Osteoblast (primary cell): ENCODE results near the gene BEGAIN. TPM values are rescaled to one million over a fixed set of nuclear protein-coding genes. Genes with fewer than 3 reads are reported as not detected.

Experiments used
- DNase-seq: peaks from one replicate; pipeline ENCODE4 v3.0.0; 2011; ENCODE audit warnings: low spot score, mixed read lengths; ENCODE audit not compliant: insufficient read length; ENCODE audit errors: missing footprints
- H2AFZ ChIP-seq: 2 replicates; pipeline ENCODE4 v1.6.0; 2011; ENCODE audit warnings: mild to moderate bottlenecking, low read length
- H3K27ac ChIP-seq: 2 replicates; pipeline ENCODE4 v1.5.1; 2011; ENCODE audit warnings: mild to moderate bottlenecking, low read depth, low read length, moderate library complexity
- H3K27me3 ChIP-seq: 2 replicates; pipeline ENCODE4 v1.6.0; 2012; ENCODE audit warnings: mild to moderate bottlenecking, control low read depth, inconsistent platforms, low read length, moderate library complexity; ENCODE audit not compliant: insufficient read depth
- H3K36me3 ChIP-seq: 2 replicates; pipeline ENCODE4 v1.5.1; 2011; ENCODE audit warnings: mild to moderate bottlenecking, low read length, control low read depth, moderate library complexity; ENCODE audit not compliant: insufficient read depth
- H3K4me1 ChIP-seq: 2 replicates; pipeline ENCODE4 v1.5.1; 2011; ENCODE audit warnings: mild to moderate bottlenecking, low read length, control low read depth, moderate library complexity; ENCODE audit not compliant: insufficient read depth
- H3K4me2 ChIP-seq: 2 replicates; pipeline ENCODE4 v1.6.0; 2011; ENCODE audit warnings: mild to moderate bottlenecking, low read length; ENCODE audit not compliant: insufficient read depth
- H3K4me3 ChIP-seq: fragments of 200-600 bp; sonication (generic); 3 replicates; pipeline ENCODE4 v1.5.1; 2012; ENCODE audit warnings: mild to moderate bottlenecking, low read length, inconsistent platforms; ENCODE audit not compliant: insufficient read depth
- H3K79me2 ChIP-seq: 2 replicates; pipeline ENCODE4 v1.6.0; 2012; ENCODE audit warnings: mild to moderate bottlenecking, low read length, control low read depth, inconsistent platforms; ENCODE audit not compliant: insufficient read depth
- H3K9me3 ChIP-seq: 2 replicates; pipeline ENCODE4 v1.5.1; 2011; ENCODE audit warnings: low read depth, low read length, control low read depth
- H4K20me1 ChIP-seq: 2 replicates; pipeline ENCODE4 v1.6.0; 2012; ENCODE audit warnings: mild to moderate bottlenecking, low read length, control low read depth; ENCODE audit not compliant: insufficient read depth
- CTCF ChIP-seq: IDR thresholded peaks from 2 replicates; pipeline ENCODE4 v1.5.1; 2011; ENCODE audit warnings: mild to moderate bottlenecking, low read depth, low read length, moderate library complexity; ENCODE audit errors: extremely low read depth
- total RNA-seq: library from RNA; depleted of rRNA; stranded (reverse); fragments of >200 nt; gene quantifications from 2 replicates; pipeline ENCODE4 v1.2.3, GENCODE V29; 2012

The BEGAIN gene
- total RNA-seq, 1 donor = 1.1 TPM

DNA sequence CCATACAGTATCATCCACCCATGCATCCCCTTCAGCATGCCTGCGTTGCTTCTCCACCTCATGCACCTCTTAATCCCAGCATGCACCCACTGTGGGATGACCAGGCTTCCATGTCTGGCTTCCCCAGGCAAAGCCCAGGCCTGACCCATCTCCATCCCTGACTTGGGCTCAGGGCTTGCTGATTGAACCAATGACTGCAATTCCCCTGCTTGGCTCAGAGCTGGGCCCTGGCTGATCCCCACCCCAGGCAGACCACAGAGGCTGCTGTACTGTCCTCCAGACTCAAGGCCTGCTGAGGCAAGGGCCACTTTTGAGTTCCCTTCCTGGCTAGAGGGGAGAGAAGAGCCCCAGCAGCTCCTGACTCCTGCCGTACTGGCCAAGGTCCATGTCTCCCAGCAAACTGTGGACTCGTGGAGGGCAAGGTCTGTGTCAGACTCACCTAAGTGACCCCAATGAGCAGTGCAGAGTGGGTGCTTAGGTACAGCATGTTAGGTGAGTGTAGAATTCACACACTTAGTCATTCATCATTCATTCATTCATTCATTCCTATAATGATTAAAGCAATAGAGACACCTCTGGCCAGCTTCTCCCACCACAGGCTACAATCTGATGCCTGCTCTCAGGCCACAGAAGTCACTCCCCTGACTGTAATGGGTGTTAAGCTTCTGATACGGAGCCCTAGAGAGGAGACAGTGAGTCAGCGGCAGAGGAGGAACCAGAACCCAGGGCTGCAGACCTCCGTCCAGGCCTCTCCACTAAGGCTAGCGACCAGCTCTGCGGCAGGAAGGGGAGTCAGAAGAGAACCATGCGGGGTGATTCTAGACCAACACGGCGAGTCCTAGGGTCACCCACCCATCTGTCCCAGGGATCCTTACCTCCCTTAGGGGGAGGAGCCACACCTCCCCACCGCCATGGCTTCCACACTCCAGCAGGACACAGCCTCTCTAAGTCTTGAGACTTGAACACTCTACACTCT, 2.9 kb downstream of the BEGAIN start:
- Histone ChIP-seq H3K36me3 (no peaks in the 10 kb centered on the region), H2AFZ (no peak overlapping the region), H4K20me1 (no peaks in the 10 kb centered on the region), H3K4me1 (no peaks in the 10 kb centered on the region), H3K79me2 (no peaks in the 10 kb centered on the region), H3K4me3 (no peak overlapping the region), H3K9me3 (no peaks in the 10 kb centered on the region), H3K27ac (no peak overlapping the region), H3K4me2 (no peak overlapping the region), H3K27me3 (peaks cover 24% of the 10 kb centered on the region)
- no peak for TF ChIP-seq CTCF
- peak; percentile 87 for DNase-seq

GRCh38 chr14:100583245-100583644, 4.0 kb downstream of the BEGAIN start:
- Histone ChIP-seq H3K4me3 (no peak overlapping the region), H4K20me1 (no peaks in the 10 kb centered on the region), H3K27me3 (peaks cover 20% of the 10 kb centered on the region), H3K79me2 (no peaks in the 10 kb centered on the region), H3K4me2 (no peak overlapping the region), H3K27ac (no peak overlapping the region), H3K4me1 (no peaks in the 10 kb centered on the region), H3K36me3 (no peaks in the 10 kb centered on the region), H3K9me3 (no peaks in the 10 kb centered on the region), H2AFZ (no peak overlapping the region)
- no peak for TF ChIP-seq CTCF
- DNase-seq = peak; percentile 71

- peaks cover 14% of the 10 kb centered on the region for H3K27me3 ChIP-seq
- no peak overlapping the region for H2AFZ ChIP-seq
- no peak overlapping the region for H3K27ac ChIP-seq
- no peak overlapping the region for H3K4me3 ChIP-seq
- no peaks in the 10 kb centered on the region for H3K4me1 ChIP-seq
- no peak for TF ChIP-seq CTCF
- no peaks in the 10 kb centered on the region for H3K79me2 ChIP-seq
- H3K36me3 ChIP-seq = no peaks in the 10 kb centered on the region
- DNase-seq = peak; percentile 68
- no peaks in the 10 kb centered on the region for H4K20me1 ChIP-seq
- no peak overlapping the region for H3K4me2 ChIP-seq
- H3K9me3 ChIP-seq = no peaks in the 10 kb centered on the region
Observed at GRCh38 chr14:100582496-100583165, 4.6 kb downstream of the BEGAIN start.
